HG03521 (cell line): ENCODE data around the gene DDHD1.
A peak's percentile ranks its signal among the peaks of the same experiment; 100 is the strongest.
"Not testable (repeated sequence)": the region's sequence is repeated elsewhere in the genome, so short reads cannot be mapped to it uniquely, and the experiment has no call there.

Experiments
- ATAC-seq: cut with Tn5 transposase; IDR thresholded peaks from one replicate; pipeline ENCODE4 v1.9.1; 2021; ENCODE audit warnings: mild to moderate bottlenecking, moderate library complexity; ENCODE audit not compliant: unreplicated experiment

The DDHD1 gene

GRCh38 chr14:53152184-53152886, 788 bp downstream of the DDHD1 start:
- ATAC-seq, result peak; percentile 17

DNA sequence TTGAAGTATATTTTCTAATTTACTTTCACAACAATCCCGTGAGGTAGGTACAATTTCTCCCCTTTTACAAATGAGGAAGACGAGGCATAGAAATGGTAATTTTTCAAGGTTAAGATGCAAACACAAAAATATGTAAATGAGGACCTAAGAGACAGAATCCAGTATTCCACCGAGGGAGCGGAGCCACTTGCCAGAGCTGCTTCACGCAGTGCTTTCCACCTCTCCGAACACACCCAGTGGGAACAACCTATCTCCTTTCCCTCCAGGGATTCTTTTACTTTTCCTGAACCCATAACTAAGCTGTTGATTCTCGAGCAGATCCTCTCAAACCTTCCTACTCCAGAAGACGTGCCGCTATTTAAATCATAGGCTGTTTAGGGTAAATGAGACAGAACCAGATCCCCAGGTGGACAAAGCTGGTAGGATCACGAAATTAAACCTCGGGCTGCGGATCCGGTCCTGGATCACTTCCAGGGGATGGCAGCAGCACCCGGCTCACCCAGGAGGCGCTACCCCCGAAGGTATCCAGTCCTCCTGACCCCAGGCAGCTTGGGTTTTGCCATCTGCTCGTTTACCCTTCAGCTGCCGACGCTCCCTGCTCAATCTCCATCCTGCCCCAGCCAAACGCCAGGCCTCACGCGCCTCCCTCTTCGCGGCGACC, 1.5 kb downstream of the DDHD1 start:
- ATAC-seq, result no peak

- ATAC-seq, result no peak
These were observed 3.3 kb downstream of the DDHD1 start for GRCh38 chr14:53149668-53150316.

GRCh38 chr14:53148671-53149070, 4.5 kb downstream of the DDHD1 start:
- ATAC-seq, result no peak

- no peak for ATAC-seq
These were observed 5.2 kb downstream of the DDHD1 start for GRCh38 chr14:53147893-53148292.

GRCh38 chr14:53147208-53147607, 5.9 kb downstream of the DDHD1 start:
- ATAC-seq, result no peak

DNA sequence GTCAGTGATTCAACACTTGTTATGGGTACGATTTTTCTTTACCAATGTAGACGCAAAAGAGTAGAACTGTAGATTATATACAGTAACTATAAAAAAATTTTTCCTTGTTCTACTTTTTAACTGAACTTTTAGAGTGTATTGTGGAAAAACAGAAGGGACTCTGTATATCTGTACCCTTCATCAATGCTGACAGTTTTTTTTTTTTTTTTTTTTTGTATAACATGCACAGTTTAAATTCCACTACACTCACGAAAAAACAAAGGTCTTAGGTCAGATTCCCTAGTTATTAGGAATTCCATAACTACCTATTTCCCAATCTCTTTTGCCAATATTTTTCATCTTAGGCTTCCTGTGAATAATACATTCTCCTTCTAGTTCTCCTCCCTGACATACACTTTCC, 6.4 kb downstream of the DDHD1 start:
- ATAC-seq, result no peak

- peak; percentile 69 for ATAC-seq
These were observed 8.9 kb downstream of the DDHD1 start for GRCh38 chr14:53144244-53144643.

GRCh38 chr14:53140585-53140984, 12.5 kb downstream of the DDHD1 start:
- ATAC-seq, result no peak

DNA sequence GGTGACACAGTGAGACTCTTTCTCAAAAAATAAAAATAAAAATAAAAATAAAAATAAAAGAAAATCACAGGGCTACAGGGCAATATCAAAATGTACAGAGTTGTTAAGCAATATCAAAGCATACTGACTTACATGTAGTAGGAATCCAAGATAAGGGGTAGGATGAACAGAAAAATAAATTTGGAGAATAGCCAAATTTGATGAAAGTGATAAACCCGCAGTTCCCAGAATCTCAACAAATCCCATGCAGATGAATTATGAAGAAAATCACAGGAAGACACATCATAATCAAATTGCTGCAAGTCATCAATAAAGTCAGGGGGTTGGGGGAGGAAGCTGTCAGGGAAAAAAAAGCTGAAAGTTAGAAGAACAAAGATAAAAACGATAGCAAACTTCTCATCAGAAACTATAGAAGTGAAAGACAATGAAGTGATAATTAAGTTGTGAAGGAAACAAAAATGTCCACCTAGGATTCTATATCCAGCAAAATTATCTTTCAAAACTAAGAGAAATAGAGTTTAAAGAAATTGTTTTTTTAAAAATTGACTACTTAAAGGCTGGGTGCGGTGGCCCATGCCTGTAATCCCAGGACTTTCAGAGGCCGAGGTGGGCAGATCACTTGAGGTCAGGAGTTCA, 15.4 kb downstream of the DDHD1 start:
- ATAC-seq, result no peak

- ATAC-seq, result not testable (repeated sequence)
These were observed 22.6 kb downstream of the DDHD1 start for GRCh38 chr14:53130491-53130890.

DNA sequence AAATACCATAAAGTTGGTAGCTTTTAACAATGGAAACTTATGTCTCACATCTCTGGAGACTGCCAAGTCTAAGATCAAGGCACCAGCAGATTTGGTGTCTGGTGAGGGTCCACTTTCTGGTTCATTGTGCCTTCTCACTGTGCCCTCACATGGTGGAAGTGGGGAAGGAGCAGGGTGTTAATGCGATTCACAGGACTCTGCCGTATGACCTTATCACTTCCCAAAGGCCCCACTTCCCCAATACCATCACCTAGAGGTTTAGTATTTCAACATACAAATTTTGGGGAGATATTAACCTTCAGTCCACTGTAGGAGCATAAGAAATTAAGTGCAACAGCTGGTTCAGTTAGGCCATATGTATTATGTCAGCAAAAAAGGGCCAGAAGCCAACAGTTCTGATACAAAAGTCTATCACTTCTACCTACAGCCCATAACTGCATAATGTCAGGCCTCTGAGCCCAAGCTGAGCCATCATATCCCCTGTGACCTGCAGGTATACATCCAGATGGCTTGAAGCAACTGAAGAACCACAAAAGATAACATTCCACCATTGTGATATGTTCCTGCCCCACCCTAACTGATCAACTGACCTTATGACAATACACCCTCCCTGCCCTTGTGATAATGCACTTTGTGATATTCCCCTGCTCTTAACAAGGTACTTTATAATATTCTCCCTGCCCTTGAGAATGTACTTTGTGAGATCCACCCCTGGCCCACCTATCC, 24.7 kb downstream of the DDHD1 start:
- ATAC-seq, result no peak

DNA sequence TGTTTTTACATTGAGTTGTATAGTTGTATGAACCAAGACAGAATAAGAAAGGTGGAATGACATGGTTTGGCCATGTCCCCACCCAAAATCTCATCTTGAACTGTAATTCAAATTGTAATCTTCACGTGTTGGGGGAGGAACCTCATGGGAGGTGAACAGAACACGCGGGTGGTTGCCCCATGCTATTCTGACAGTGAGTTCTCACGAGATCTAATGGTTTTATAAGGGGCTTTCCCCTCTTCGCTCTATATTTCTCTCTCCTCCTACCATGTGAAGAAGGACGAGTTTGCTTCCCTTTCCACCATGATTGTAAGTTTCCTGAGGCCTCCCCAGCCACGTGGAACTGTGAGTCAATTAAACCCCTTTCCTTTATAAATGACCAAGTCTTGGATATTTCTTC, 25.3 kb downstream of the DDHD1 start:
- no peak for ATAC-seq

DNA sequence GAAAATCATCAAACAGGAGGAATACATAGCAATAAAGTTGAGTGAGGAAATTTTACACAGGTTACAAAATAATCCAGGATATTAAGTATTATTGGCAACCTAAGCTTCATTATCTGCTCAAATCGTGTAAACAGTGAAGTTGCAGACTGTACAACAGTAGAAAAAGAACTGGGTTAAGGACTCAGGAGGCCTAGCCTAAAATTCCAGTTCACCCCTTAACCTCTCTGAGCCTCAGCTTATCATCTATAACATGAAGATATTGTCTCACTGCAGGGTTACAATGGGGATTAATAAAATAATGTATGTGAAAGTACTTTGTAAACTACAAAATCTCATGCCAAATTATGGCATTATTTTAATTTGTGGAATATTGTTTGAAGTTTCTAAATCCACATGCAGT, 26.0 kb downstream of the DDHD1 start:
- no peak for ATAC-seq

DNA sequence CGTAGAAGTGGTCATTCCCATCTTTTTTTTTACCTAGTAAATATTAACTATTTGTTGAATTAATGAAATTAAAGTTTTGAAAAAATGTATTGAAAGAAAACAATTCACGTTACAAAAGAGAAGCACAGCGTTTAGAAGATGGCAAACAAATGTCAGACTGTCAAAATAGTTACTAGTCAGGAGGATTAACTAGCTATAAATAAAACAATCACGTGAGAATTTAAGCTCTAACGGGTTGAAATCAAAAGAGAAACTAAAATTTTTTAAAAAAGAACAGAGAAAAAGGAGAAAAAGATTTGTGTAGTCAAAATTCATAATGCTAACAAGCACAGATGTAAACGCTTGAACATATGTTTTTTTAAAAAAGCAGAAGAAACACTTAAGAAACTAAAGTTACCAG, 26.4 kb downstream of the DDHD1 start:
- ATAC-seq, result no peak

GRCh38 chr14:53124786-53125185, 28.3 kb downstream of the DDHD1 start:
- no peak for ATAC-seq

DNA sequence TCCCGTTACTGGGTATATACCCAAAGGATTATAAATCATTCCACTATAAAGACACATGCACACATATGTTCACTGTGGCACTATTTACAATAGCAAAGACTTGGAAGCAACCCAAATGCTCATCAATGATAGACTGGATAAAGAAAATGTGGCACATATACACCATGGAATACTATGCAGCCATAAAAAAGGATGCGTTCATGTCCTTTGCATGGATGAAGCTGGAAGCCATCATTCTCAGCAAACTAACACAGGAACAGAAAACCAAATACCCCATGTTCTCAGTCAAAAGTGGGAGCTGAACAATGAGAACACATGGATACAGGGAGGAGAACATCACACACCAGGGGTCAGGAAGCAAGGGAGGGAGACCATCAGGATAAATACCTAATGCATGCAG, 31.7 kb downstream of the DDHD1 start:
- not testable (repeated sequence) for ATAC-seq

- not testable (repeated sequence) for ATAC-seq
These were observed 35.6 kb downstream of the DDHD1 start for GRCh38 chr14:53117479-53117878.

GRCh38 chr14:53113989-53114388, 39.1 kb downstream of the DDHD1 start:
- no peak for ATAC-seq

GRCh38 chr14:53110096-53110495, 43.0 kb downstream of the DDHD1 start:
- ATAC-seq, result no peak
